ENCODE results near the gene CDHR1.

GRCh38 chr10:84244651-84245270 lies 50.4 kb downstream of the CDHR1 start, which contains the start of gene RGR:
- no peak for TF ChIP-seq CTCF (conservative IDR thresholded peaks at IDR 0.05)
- TF ChIP-seq EZH2 (IDR thresholded peaks at IDR 0.05; ENCODE audit: low read depth) = no peak

Measured in PC-9 (cell line).